ENCODE results near the gene TAC3.
"Not testable (repeated sequence)": the region's sequence is repeated elsewhere in the genome, so short reads cannot be mapped to it uniquely, and the experiment has no call there.

The TAC3 gene

DNA sequence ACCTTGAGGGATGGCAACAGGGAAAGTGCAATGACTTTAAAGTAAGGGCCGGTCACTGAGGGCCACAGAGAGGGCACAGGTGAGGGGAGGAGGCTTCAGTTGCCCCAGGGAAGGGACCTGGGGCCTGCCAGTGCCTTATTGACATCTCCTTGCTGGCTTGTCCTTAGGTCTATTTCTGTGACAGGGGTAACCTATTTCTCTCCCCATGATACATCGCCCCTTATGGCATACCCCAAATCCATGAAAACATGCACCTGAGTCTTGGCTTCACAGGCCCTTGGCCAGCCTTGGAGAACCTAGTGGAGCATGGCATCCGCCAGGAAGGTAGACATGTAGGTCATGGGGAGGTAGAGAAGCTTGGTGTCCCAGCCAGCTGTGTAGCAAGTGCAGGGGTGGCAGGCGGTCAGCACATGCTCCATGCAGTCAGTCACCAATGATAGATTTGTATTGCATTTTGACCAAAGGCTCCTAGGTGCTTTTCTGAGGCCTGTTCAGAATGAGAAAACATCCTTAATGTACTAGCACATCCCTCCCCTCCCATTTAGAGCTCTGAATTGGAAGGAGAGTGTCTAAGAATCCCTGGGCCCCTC lies 35.3 kb downstream of the TAC3 start:
- no peak for DNase-seq

DNA sequence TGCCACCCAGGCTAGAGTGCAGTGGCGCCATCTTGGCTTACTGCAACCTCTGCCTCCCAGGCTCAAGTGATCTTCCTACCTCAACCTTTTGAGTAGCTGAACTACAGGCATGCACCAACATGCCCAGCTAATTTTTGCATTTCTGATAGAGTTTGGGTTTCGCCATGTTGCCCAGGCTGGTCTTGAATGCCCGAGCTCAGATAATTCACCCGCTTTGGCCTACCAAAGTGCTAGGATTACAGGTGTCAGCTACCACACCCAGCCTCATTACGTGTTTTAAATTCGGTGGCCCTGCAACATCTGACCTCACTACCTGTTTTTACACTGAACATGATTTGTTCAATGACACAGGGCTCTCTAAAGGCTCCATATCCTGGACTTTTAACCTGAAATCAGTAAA lies 36.1 kb downstream of the TAC3 start:
- no peak for DNase-seq

DNA sequence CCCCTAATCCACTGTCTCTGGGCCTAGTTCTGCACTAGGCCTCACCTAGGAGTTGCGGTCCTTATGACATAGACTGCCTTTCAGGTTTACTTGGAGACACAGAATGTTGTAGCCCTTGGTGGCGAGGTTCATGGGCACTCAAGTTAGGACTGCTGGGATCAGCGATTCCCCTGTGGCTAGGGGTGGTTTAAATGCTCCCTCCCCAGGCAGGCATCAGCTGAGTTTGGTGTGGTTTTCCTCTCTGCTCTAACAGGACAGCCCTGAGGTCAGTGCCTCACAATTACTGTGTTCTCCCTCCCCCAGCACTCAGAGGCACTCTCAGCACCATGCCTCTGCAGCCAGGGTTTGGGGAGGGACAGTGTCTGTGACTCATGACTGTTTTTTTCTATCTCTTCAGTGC lies 36.7 kb downstream of the TAC3 start:
- no peak for DNase-seq

DNA sequence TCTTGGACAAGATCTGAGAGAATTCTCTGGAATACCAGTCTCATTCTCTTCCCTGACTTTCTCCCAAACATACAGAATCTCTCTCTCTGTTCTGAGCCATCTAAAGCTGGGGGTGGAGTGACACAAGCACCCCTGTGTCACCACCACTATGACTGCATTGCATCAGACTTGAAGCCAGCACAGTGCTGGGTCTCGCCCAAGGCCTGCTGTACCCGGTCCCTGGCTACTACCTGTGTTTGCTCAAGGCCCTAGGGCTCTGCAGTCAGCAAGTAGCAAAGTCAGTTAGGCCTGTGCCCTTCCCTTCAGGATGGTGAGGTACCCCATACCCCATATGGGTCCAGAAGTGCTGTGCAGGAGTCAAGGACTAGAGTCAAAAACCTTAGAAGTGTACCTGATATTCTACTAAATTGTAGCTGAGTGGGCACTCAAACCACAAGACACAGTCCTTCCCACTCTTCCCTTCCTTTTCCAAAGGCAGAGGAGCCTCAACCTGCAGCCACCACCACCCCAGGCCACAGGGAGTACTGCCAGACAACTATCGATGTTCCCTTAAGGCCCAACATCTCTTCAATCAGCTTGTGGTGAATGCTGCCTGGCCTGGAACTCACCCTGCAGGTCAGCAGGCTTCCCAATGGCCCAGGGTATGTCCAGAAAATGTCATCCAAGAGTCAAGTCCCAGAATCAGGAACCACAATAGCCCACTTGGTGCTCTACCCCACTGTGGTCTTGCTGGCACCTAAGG lies 37.8 kb downstream of the TAC3 start:
- no peak for DNase-seq

DNA sequence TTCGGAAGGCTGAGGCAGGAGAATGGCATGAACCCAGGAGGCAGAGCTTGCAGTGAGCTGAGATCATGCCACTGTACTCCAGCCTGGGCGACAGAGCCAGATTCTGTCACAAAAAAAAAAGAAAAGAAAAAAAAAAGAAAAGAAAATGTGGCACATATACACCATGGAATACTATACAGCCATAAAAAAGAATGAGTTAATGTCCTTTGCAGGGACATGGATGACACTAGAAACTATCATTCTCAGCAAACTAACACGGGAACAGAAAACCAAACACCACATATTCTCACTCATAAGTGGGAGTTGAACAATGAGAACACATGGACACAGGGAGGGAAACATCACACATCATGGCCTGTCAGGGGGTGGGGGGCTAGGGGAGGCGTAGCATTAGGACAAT lies 39.0 kb downstream of the TAC3 start:
- DNase-seq = not testable (repeated sequence)

DNA sequence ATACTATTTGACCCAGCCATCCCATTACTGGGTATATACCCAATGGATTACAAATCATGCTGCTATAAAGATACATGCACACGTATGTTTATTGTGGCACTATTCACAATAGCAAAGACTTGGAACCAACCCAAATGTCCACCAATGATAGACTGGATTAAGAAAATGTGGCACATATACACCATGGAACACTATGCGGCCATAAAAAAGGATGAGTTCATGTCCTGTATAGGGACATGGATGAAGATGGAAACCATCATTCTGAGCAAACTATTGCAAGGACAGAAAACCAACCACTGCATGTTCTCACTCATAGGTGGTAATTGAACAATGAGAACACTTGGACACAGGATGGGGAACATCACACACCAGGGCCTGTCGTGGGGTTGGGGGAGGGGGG lies 42.1 kb downstream of the TAC3 start:
- DNase-seq = not testable (repeated sequence)

DNA sequence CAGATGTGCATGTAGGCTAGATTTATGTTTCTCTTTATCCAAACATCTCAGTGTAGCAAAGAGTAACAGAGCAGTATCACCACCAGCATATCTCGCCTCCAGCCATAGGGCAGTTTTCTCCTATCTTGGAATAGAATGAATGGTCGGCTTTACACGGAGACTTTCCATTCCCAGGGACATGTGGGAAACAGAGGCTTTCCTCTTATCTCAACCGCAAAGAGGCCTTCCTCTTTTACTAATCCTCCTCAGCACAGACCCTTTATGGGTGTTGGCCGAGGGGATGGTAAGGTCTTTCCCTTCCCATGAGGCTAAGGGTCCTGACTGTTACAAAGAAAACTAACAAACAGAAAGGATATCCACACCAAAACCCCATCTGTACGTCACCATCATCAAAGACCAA lies 47.4 kb downstream of the TAC3 start:
- not testable (repeated sequence) for DNase-seq

DNA sequence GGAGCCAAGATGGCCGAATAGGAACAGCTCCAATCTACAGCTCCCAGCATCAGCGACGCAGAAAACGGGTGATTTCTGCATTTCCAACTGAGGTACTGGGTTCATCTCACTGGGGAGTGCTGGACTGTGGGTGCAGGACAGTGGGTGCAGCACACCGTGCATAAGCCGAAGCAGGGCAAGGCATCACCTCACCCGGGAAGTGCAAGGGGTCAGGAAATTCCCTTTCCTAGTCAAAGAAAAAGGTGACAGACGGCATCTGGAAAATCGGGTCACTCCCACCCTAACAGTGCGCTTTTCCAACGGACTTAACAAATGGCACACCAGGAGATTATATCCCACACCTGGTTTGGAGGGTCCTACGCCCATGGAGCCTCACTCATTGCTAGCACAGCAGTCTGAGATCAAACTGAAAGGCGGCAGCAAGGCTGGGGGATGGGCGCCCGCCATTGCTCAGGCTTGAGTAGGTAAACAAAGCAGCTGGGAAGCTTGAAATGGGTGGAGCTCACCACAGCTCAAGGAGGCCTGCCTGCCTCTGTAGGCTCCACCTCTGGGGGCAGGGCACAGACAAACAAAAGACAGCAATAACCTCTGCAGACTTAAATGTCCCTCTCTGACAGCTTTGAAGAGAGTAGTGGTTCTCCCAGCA lies 50.2 kb downstream of the TAC3 start:
- DNase-seq = not testable (repeated sequence)

DNA sequence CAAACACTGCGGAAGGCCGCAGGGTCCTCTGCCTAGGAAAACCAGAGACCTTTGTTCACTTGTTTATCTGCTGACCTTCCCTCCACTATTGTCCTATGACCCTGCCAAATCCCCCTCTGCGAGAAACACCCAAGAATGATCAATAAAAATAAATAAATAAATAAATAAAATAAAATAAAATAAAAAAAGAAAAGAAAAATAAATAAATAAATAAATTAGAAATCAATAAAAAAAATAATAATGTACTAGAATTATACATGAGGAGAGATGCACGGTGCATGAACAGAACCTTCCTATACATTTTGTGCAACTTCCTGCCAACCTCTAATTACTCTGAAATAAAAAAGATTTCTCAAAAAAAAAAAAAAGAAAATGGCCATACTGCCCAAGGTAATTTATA lies 51.2 kb downstream of the TAC3 start:
- DNase-seq = not testable (repeated sequence)

DNA sequence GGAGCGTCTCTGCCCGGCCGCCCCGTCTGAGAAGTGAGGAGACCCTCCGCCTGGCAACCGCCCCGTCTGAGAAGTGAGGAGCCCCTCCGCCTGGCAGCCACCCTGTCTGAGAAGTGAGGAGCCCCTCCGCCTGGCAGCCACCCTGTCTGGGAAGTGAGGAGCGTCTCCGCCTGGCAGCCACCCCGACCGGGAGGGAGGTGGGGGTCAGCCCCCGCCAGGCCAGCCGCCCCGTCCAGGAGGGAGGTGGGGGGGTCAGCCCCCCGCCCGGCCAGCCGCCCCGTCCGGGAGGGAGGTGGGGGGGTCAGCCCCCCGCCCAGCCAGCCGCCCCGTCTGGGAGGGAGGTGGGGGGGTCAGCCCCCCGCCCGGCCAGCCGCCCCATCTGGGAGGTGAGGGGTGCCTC lies 52.8 kb downstream of the TAC3 start:
- DNase-seq = not testable (repeated sequence)

DNA sequence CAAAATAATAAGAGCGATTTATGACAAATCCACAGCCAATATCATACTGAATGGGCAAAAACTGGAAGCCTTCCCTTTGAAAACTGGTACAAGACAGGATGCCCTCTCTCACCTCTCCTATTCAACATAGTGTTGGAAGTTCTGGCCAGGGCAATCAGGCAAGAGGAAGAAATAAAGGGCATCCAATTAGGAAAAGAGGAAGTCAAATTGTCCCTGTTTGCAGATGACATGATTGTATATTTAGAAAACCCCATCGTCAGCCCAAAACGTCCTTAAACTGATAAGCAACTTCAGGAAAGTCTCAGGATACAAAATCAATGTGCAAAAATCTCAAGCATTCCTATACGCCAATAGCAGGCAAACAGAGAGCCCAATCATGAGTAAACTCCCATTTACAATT lies 54.1 kb downstream of the TAC3 start:
- not testable (repeated sequence) for DNase-seq
